ENCODE results near the gene TMEM43. TPM values are rescaled to one million over a fixed set of nuclear protein-coding genes. Genes with fewer than 3 reads are reported as not detected.
"Not testable (repeated sequence)": the region's sequence is repeated elsewhere in the genome, so short reads cannot be mapped to it uniquely, and the experiment has no call there.

Gene TMEM43
- total RNA-seq, 1 experiment from 2014 or later: 32.4 TPM

GRCh38 chr3:14120111-14120920 is 4.5 kb upstream of the TMEM43 start:
- no peak for TF ChIP-seq ZFX (IDR thresholded peaks at IDR 0.05)
- TF ChIP-seq ZNF274 (IDR thresholded peaks at IDR 0.05; ENCODE audit: low read depth, low read length): no peak
- no peak for TF ChIP-seq CTCF (IDR thresholded peaks at IDR 0.05 in 2 of 3, conservative IDR thresholded peaks at IDR 0.05 in 1 of 3; ENCODE audit: borderline replicate concordance in 1 of 3, insufficient read depth in 1 of 3, low read depth in 2 of 3, low read length in 2 of 3)
- no peak for TF ChIP-seq TCF7L2 (IDR thresholded peaks at IDR 0.05; ENCODE audit: borderline replicate concordance, extremely low read depth, insufficient read depth, insufficient read length)
- no peak for TF ChIP-seq EGR1 (IDR thresholded peaks at IDR 0.05; ENCODE audit: low read depth)
- TF ChIP-seq EZH2 (IDR thresholded peaks at IDR 0.05): no peak
- no peak for TF ChIP-seq REST (IDR thresholded peaks at IDR 0.05; ENCODE audit: low read depth)
- no peak for TF ChIP-seq CBX3 (IDR thresholded peaks at IDR 0.05; ENCODE audit: low read depth)
- TF ChIP-seq CEBPB (IDR thresholded peaks at IDR 0.05; ENCODE audit: low read depth): no peak
- no peak for ATAC-seq
- peaks cover 63% of the 10 kb centered on the region for H3K79me2 ChIP-seq (ENCODE audit: insufficient read depth, low read length)
- ChIA-PET POLR2A (no interaction called here), CTCF (no interaction called here), RAD21 (ENCODE audit: low non-redundant PET in 1 of 2, low total read pairs in 2 of 2, uncharacterized antibody in 2 of 2, unreplicated experiment in 2 of 2) (no interaction called here)
- no peaks in the 10 kb centered on the region for H4K20me1 ChIP-seq (ENCODE audit: insufficient read depth)
- H2AFZ ChIP-seq (ENCODE audit: low read depth, low read length, poor library complexity, severe bottlenecking): no peak overlapping the region
- H3K4me2 ChIP-seq (ENCODE audit: low read length): no peak overlapping the region
- intact Hi-C loops (cut with micrococcal nuclease): loop anchor here (10.0 kb wide), 1 partner anchor 466 kb away; no protein-coding TSS in a partner anchor
- peaks cover 0 to 9% of the 10 kb centered on the region in 2 experiments; a peak in 1 of 4 replicates for H3K4me1 ChIP-seq (ENCODE audit: control insufficient read depth in 1 of 2, insufficient read depth in 2 of 2, low read length in 2 of 2)
- H3K9me2 ChIP-seq (ENCODE audit: insufficient read depth): no peaks in the 10 kb centered on the region
- no peaks in the 10 kb centered on the region for H3K9me3 ChIP-seq (ENCODE audit: control insufficient read depth in 1 of 2, insufficient read depth in 1 of 2, low read depth in 1 of 2, low read length in 2 of 2)
- H3K9ac ChIP-seq (ENCODE audit: low read length): no peak overlapping the region
- no TSS peak for BruUV-seq (replicated peaks)
- no peak for DNase-seq (ENCODE audit: low read depth, low spot score)
- no peak overlapping the region for H3K27ac ChIP-seq (ENCODE audit: low read depth, low read length)
- H3K27me3 ChIP-seq (ENCODE audit: insufficient read depth, low read length): no peaks in the 10 kb centered on the region
- peaks cover 9 to 18% of the 10 kb centered on the region in 2 experiments; a peak in 2 of 4 replicates for H3K36me3 ChIP-seq (ENCODE audit: control insufficient read depth in 1 of 2, insufficient read depth in 2 of 2, low read length in 2 of 2)
- H3K4me3 ChIP-seq (replicated peaks in 1 of 2; ENCODE audit: low read depth in 1 of 2, low read length in 2 of 2): no peak overlapping the region

GRCh38 chr3:14120921-14121448 is 3.9 kb upstream of the TMEM43 start:
- H3K9ac ChIP-seq (ENCODE audit: low read length); BruUV-seq (replicated peaks); CTCF ChIA-PET; H3K4me3 ChIP-seq (replicated peaks in 1 of 2; ENCODE audit: low read depth in 1 of 2, low read length in 2 of 2); RAD21 ChIA-PET (ENCODE audit: low non-redundant PET in 1 of 2, low total read pairs in 2 of 2, uncharacterized antibody in 2 of 2, unreplicated experiment in 2 of 2); H4K20me1 ChIP-seq (ENCODE audit: insufficient read depth); H3K9me2 ChIP-seq (ENCODE audit: insufficient read depth); DNase-seq (ENCODE audit: low read depth, low spot score); ATAC-seq; H3K9me3 ChIP-seq (ENCODE audit: control insufficient read depth in 1 of 2, insufficient read depth in 1 of 2, low read depth in 1 of 2, low read length in 2 of 2); POLR2A ChIA-PET; H3K27me3 ChIP-seq (ENCODE audit: insufficient read depth, low read length); H3K4me2 ChIP-seq (ENCODE audit: low read length); H2AFZ ChIP-seq (ENCODE audit: low read depth, low read length, poor library complexity, severe bottlenecking); H3K27ac ChIP-seq (ENCODE audit: low read depth, low read length): not testable (repeated sequence)
- peaks cover 3 to 13% of the 10 kb centered on the region in 2 experiments; a peak in 2 of 4 replicates for H3K36me3 ChIP-seq (ENCODE audit: control insufficient read depth in 1 of 2, insufficient read depth in 2 of 2, low read length in 2 of 2)
- H3K4me1 ChIP-seq (ENCODE audit: control insufficient read depth in 1 of 2, insufficient read depth in 2 of 2, low read length in 2 of 2): peaks cover under 1 to 13% of the 10 kb centered on the region in 2 experiments; a peak in 3 of 4 replicates
- intact Hi-C loops (cut with micrococcal nuclease): loop anchor here (10.0 kb wide), 1 partner anchor 466 kb away; no protein-coding TSS in a partner anchor
- peaks cover 69% of the 10 kb centered on the region for H3K79me2 ChIP-seq (ENCODE audit: insufficient read depth, low read length)
